Osteoblast (primary cell): ENCODE results near the gene WWC1. TPM values are rescaled to one million over a fixed set of nuclear protein-coding genes. Genes with fewer than 3 reads are reported as not detected.

Experiments
- DNase-seq: peaks from one replicate; pipeline ENCODE4 v3.0.0; 2011; ENCODE audit warnings: low spot score, mixed read lengths; ENCODE audit not compliant: insufficient read length; ENCODE audit errors: missing footprints
- H2AFZ ChIP-seq: 2 replicates; pipeline ENCODE4 v1.6.0; 2011; ENCODE audit warnings: mild to moderate bottlenecking, low read length
- H3K27ac ChIP-seq: 2 replicates; pipeline ENCODE4 v1.5.1; 2011; ENCODE audit warnings: mild to moderate bottlenecking, low read depth, low read length, moderate library complexity
- H3K27me3 ChIP-seq: 2 replicates; pipeline ENCODE4 v1.6.0; 2012; ENCODE audit warnings: mild to moderate bottlenecking, control low read depth, inconsistent platforms, low read length, moderate library complexity; ENCODE audit not compliant: insufficient read depth
- H3K36me3 ChIP-seq: 2 replicates; pipeline ENCODE4 v1.5.1; 2011; ENCODE audit warnings: mild to moderate bottlenecking, low read length, control low read depth, moderate library complexity; ENCODE audit not compliant: insufficient read depth
- H3K4me1 ChIP-seq: 2 replicates; pipeline ENCODE4 v1.5.1; 2011; ENCODE audit warnings: mild to moderate bottlenecking, low read length, control low read depth, moderate library complexity; ENCODE audit not compliant: insufficient read depth
- H3K4me2 ChIP-seq: 2 replicates; pipeline ENCODE4 v1.6.0; 2011; ENCODE audit warnings: mild to moderate bottlenecking, low read length; ENCODE audit not compliant: insufficient read depth
- H3K4me3 ChIP-seq: fragments of 200-600 bp; sonication (generic); 3 replicates; pipeline ENCODE4 v1.5.1; 2012; ENCODE audit warnings: mild to moderate bottlenecking, low read length, inconsistent platforms; ENCODE audit not compliant: insufficient read depth
- H3K79me2 ChIP-seq: 2 replicates; pipeline ENCODE4 v1.6.0; 2012; ENCODE audit warnings: mild to moderate bottlenecking, low read length, control low read depth, inconsistent platforms; ENCODE audit not compliant: insufficient read depth
- H3K9me3 ChIP-seq: 2 replicates; pipeline ENCODE4 v1.5.1; 2011; ENCODE audit warnings: low read depth, low read length, control low read depth
- H4K20me1 ChIP-seq: 2 replicates; pipeline ENCODE4 v1.6.0; 2012; ENCODE audit warnings: mild to moderate bottlenecking, low read length, control low read depth; ENCODE audit not compliant: insufficient read depth
- total RNA-seq: library from RNA; depleted of rRNA; stranded (reverse); fragments of >200 nt; gene quantifications from 2 replicates; pipeline ENCODE4 v1.2.3, GENCODE V29; 2012
- TF ChIP-seq, protein P1 (sequence below): IDR thresholded peaks from 2 replicates; pipeline ENCODE4 v1.5.1; 2011; ENCODE audit warnings: mild to moderate bottlenecking, low read depth, low read length, moderate library complexity; ENCODE audit errors: extremely low read depth

Gene WWC1
- total RNA-seq, 1 donor: 1.4 TPM

DNA sequence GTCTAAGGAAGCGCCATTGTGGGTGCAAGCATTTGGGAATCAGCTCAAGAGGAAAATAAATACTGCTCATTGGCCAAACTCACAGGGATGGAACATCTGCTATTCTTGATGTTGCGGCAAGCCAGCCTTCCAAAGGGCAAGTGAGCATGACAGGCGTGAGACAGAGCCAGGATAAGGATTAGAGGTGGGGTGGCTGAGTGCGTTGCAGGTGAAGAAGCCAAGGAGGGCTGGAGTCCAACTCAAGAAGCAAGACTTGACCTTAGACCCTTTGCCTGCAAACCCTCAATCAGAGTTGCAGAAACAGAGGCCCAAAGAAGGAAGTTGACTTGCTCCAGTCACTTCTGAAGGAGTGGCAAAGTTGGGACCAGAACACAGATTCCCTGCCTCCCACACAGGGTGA lies 79.4 kb downstream of the WWC1 start:
- Histone ChIP-seq H2AFZ (no peak overlapping the region), H3K79me2 (no peaks in the 10 kb centered on the region), H4K20me1 (no peaks in the 10 kb centered on the region), H3K4me3 (no peak overlapping the region), H3K27me3 (no peaks in the 10 kb centered on the region), H3K27ac (no peak overlapping the region), H3K9me3 (no peaks in the 10 kb centered on the region), H3K4me2 (no peak overlapping the region), H3K36me3 (no peaks in the 10 kb centered on the region), H3K4me1 (peaks cover 8% of the 10 kb centered on the region)
- DNase-seq: no peak
- TF ChIP-seq, protein P1, sequence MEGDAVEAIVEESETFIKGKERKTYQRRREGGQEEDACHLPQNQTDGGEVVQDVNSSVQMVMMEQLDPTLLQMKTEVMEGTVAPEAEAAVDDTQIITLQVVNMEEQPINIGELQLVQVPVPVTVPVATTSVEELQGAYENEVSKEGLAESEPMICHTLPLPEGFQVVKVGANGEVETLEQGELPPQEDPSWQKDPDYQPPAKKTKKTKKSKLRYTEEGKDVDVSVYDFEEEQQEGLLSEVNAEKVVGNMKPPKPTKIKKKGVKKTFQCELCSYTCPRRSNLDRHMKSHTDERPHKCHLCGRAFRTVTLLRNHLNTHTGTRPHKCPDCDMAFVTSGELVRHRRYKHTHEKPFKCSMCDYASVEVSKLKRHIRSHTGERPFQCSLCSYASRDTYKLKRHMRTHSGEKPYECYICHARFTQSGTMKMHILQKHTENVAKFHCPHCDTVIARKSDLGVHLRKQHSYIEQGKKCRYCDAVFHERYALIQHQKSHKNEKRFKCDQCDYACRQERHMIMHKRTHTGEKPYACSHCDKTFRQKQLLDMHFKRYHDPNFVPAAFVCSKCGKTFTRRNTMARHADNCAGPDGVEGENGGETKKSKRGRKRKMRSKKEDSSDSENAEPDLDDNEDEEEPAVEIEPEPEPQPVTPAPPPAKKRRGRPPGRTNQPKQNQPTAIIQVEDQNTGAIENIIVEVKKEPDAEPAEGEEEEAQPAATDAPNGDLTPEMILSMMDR: no peak

DNA sequence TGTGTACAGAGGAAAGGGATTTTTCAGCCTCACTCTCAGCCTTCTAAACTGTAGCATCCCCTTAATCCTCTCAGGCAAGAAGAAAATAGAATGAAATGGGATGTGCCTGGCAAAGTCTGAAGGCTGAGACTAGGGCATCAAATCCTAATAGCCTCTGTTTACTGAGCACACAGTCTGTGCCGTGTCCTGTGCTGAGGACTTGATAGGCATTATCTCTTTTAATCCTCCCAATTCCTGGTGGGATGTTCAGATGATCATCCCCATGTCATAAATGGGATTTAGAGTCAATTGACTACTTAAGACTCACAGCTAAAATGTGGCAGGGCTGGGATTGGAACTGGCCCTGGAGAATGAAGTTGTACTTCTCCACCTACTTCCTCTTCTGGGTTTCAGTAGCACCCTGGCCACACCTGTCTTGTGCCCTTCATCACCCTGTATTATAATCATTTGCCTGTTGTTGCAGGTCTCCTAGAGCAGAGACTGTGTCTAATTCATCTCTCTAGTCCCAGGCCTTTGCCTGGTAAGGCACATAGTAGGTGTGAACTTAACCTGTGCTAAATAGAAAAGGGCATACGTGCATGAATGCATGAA lies 81.0 kb downstream of the WWC1 start:
- no peak for DNase-seq
- Histone ChIP-seq H2AFZ (no peak overlapping the region), H3K27me3 (no peaks in the 10 kb centered on the region), H3K36me3 (no peaks in the 10 kb centered on the region), H4K20me1 (no peaks in the 10 kb centered on the region), H3K27ac (no peak overlapping the region), H3K4me2 (no peak overlapping the region), H3K4me1 (no peaks in the 10 kb centered on the region), H3K4me3 (no peak overlapping the region), H3K9me3 (no peaks in the 10 kb centered on the region), H3K79me2 (no peaks in the 10 kb centered on the region)
- TF ChIP-seq, protein P1: no peak

DNA sequence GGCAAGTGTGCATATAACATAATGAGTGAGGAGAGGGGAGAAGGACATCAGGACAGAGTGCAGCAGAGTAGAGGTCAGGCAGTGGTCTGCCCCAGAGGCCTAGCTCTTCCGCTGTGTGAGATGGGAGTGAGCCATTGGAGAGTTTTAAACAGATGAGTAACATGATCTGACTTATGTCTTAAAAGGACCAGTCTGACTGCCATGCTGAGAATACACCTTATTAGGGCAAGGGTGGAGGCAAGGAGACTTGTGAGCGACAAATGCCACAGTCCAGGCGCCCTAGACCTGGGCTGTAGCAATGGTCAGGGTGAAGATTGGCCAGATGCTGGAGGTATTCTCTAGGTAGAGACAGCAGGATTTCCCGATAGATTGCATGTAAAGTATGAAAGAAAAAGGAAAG lies 83.1 kb downstream of the WWC1 start:
- Histone ChIP-seq H3K4me3 (no peak overlapping the region), H3K4me1 (no peaks in the 10 kb centered on the region), H3K36me3 (no peaks in the 10 kb centered on the region), H3K4me2 (no peak overlapping the region), H3K27ac (no peak overlapping the region), H3K79me2 (no peaks in the 10 kb centered on the region), H3K27me3 (no peaks in the 10 kb centered on the region), H3K9me3 (no peaks in the 10 kb centered on the region), H2AFZ (no peak overlapping the region), H4K20me1 (no peaks in the 10 kb centered on the region)
- no peak for DNase-seq
- TF ChIP-seq, protein P1: no peak

DNA sequence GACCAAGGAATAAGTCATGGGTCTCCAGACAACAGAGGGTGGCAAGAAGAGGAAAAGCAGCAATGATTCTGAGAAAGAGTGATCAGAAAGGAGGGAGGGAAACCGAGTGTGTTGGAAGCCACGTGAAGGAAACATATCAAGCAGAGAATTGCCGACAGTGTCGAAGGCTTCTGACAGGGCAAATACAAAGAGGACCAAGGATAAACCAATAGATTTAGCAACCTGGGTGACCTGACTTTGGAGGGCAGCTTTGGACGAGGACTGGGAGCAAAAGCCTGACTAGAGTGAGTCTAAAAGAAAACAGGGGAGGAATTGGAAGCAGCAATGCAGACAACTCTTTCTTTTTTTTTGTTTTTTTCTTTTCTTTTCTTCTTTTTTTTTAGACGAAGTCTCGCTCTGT lies 83.8 kb downstream of the WWC1 start:
- H2AFZ ChIP-seq: no peak overlapping the region
- no peak overlapping the region for H3K27ac ChIP-seq
- no peaks in the 10 kb centered on the region for H3K79me2 ChIP-seq
- no peaks in the 10 kb centered on the region for H3K27me3 ChIP-seq
- H3K4me1 ChIP-seq: no peaks in the 10 kb centered on the region
- H3K9me3 ChIP-seq: no peaks in the 10 kb centered on the region
- no peak for DNase-seq
- no peaks in the 10 kb centered on the region for H4K20me1 ChIP-seq
- TF ChIP-seq, protein P1: no peak
- no peak overlapping the region for H3K4me2 ChIP-seq
- H3K4me3 ChIP-seq: no peak overlapping the region
- no peaks in the 10 kb centered on the region for H3K36me3 ChIP-seq
